A673 (cell line): ENCODE data around the gene ACOX3.

Experiments used
- CTCF ChIP-seq: fragments of 300-800, 200-600 bp; sonication (generic); conservative IDR thresholded peaks from 2 replicates; pipeline ENCODE4 v1.5.1; 2017; ENCODE audit warnings: low read depth, mild to moderate bottlenecking, antibody characterized with exemption, low read length, moderate library complexity, mixed read lengths
- EZH2 ChIP-seq: fragments of 200-600 bp; sonication (generic); IDR thresholded peaks from 2 replicates; pipeline ENCODE4 v1.6.1; 2017; ENCODE audit warnings: borderline replicate concordance, low read depth, mild to moderate bottlenecking, mixed read lengths, antibody characterized with exemption, low read length; ENCODE audit not compliant: poor library complexity, severe bottlenecking

GRCh38 chr4:8330821-8331574 is 109.5 kb downstream of the ACOX3 start:
- TF ChIP-seq CTCF: no peak
- no peak for TF ChIP-seq EZH2
